Mammary epithelial cell (primary cell): ENCODE results near the gene MAF.

Experiments used
- CTCF ChIP-seq, 2 donors: IDR thresholded peaks in 1 of 2; conservative IDR thresholded peaks in 1 of 2; 2 replicates each; pipeline ENCODE4 v1.5.1; 2011 to 2012; ENCODE audit warnings: inconsistent platforms in 2 of 2, low read length in 2 of 2, mild to moderate bottlenecking in 2 of 2, control low read depth in 1 of 2, low read depth in 1 of 2; ENCODE audit not compliant: insufficient read depth in 1 of 2; ENCODE audit errors: extremely low read depth in 1 of 2
- EZH2 ChIP-seq: IDR thresholded peaks from 2 replicates; pipeline ENCODE4 v1.6.1; 2012; ENCODE audit warnings: low read length, inconsistent platforms, borderline replicate concordance

- no peak for TF ChIP-seq CTCF (conservative IDR thresholded peaks at IDR 0.05 in 1 of 2, IDR thresholded peaks at IDR 0.05 in 1 of 2; ENCODE audit: extremely low read depth in 1 of 2, insufficient read depth in 1 of 2, low read depth in 1 of 2, low read length in 2 of 2)
- no peak for TF ChIP-seq EZH2
These were observed 10.2 kb upstream of the MAF start for GRCh38 chr16:79610771-79611170.
